Fibroblast of skin of left quadriceps (primary cell): Measurements from ENCODE around the gene TDRD12.

Experiments
- DNase-seq, 2 experiments: peaks; one replicate each; pipeline ENCODE4 v3.0.0-alpha.2; 2013; ENCODE audit warnings: low read depth in 2 of 2

TDRD12 gene

GRCh38 chr19:32719611-32720059 is at the start of gene TDRD12:
TDRD12 (plus strand) TSS chr19:32719767; CDS start chr19:32720073, 306 bp downstream.
- no peak for DNase-seq

GRCh38 chr19:32671883-32672593 is 47.5 kb upstream of the TDRD12 start:
- DNase-seq, result no peak

GRCh38 chr19:32672841-32673240 is 46.7 kb upstream of the TDRD12 start:
- DNase-seq, result no peak

GRCh38 chr19:32673573-32673972 is 46.0 kb upstream of the TDRD12 start:
- no peak for DNase-seq

- DNase-seq, result no peak
Measured at GRCh38 chr19:32674153-32674930, 45.2 kb upstream of the TDRD12 start.

GRCh38 chr19:32674931-32675719 is 44.4 kb upstream of the TDRD12 start, which contains the start of gene ANKRD27:
ANKRD27 (minus strand) TSS chr19:32675180; CDS start chr19:32659015, 16,165 bp downstream.
- DNase-seq, result peak; percentile 94 to 95

- DNase-seq, result peak in 1 of 2 experiments; percentile 34
Measured at GRCh38 chr19:32675720-32676185, 43.8 kb upstream of the TDRD12 start, which contains the start of gene RGS9BP. RGS9BP (plus strand) TSS chr19:32675848; CDS start chr19:32676264, 416 bp downstream.

GRCh38 chr19:32676186-32676894 is 43.2 kb upstream of the TDRD12 start:
- no peak for DNase-seq

- no peak for DNase-seq
Measured at GRCh38 chr19:32676895-32677359, 42.6 kb upstream of the TDRD12 start.

- no peak for DNase-seq
Measured at GRCh38 chr19:32677657-32678056, 41.9 kb upstream of the TDRD12 start.

GRCh38 chr19:32680986-32681385 is 38.6 kb upstream of the TDRD12 start:
- DNase-seq, result no peak

GRCh38 chr19:32682317-32682716 is 37.2 kb upstream of the TDRD12 start:
- no peak for DNase-seq

- DNase-seq, result no peak
Measured at GRCh38 chr19:32686847-32687475, 32.6 kb upstream of the TDRD12 start.

GRCh38 chr19:32687681-32688080 is 31.9 kb upstream of the TDRD12 start:
- no peak for DNase-seq

- DNase-seq, result no peak
Measured at GRCh38 chr19:32688311-32688710, 31.3 kb upstream of the TDRD12 start.

- peak in 1 of 2 experiments; percentile 56 for DNase-seq
Measured at GRCh38 chr19:32691291-32691951, 28.1 kb upstream of the TDRD12 start, which contains the start of gene NUDT19. NUDT19 (plus strand) TSS chr19:32691821; CDS start chr19:32691961, 140 bp downstream.

- peak in 1 of 2 experiments; percentile 25 for DNase-seq
Measured at GRCh38 chr19:32691952-32692726, 27.4 kb upstream of the TDRD12 start.

- no peak for DNase-seq
Measured at GRCh38 chr19:32692727-32693061, 26.9 kb upstream of the TDRD12 start.
